ENCODE data around the gene FKBP1B.

- no peak for TF ChIP-seq TAF1 (IDR thresholded peaks at IDR 0.05; ENCODE audit: borderline replicate concordance, low read depth, low read length)
- TF ChIP-seq POLR2A (IDR thresholded peaks at IDR 0.05; ENCODE audit: low read depth, low read length): no peak
Observed at GRCh38 chr2:24047703-24048033, 1.9 kb upstream of the FKBP1B start.
